H54 (cell line): ENCODE results near the gene YPEL2.
"Not testable (repeated sequence)": the region's sequence is repeated elsewhere in the genome, so short reads cannot be mapped to it uniquely, and the experiment has no call there.

Experiments
- DNase-seq: peaks from one replicate; pipeline ENCODE4 v3.0.0; 2011; ENCODE audit warnings: low spot score, mixed read lengths; ENCODE audit not compliant: insufficient read length
- FAIRE-seq: peaks from 3 replicates; lab custom pipeline; 2011; peaks lifted over from hg19 to GRCh38; lab: Jason Lieb, UNC
- POLR2A ChIP-seq: IDR thresholded peaks from 2 replicates; pipeline ENCODE4 v1.6.1; 2011; ENCODE audit warnings: low read depth, mild to moderate bottlenecking, low read length

Gene YPEL2, protein sequence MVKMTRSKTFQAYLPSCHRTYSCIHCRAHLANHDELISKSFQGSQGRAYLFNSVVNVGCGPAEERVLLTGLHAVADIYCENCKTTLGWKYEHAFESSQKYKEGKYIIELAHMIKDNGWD

DNA sequence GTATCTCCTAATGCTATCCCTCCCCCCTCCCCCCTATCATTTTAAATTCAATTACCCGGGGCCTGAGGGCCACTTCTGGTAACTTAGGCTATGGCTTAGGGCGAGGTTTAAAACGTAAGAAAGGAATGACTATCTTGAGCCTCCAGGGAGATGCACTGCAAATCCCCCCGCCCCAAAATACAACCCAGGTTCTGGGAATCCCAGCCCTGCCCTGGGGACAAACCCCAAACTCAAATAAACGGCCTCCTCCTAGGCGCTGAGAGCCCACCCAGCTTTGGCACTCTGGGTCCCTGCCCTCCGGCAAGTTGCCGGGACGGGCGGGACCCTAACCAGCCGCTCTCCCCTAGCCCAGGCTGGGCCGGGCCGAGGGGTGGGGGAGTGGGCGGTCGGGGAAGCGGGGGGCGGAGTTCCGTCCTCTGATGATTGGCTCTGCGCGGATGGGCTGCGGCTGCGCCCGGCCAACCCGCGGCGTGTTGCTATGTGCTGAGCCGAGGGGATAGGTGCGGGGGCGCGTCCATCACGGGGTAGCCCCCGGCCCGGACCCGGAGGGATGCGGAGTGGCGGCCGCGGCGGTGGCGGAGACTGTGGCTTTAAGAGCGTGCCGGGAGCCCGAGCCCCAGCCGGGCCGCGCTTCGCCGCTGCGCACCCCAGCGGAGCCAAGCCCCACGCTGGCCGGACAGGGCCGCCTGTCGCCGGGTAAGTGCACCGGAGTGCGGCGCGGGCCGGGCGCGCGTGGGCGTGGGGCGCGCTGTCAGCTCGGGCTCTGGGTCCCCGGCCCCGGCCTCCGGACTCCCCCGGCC is at the start of gene YPEL2:
YPEL2 (plus strand) TSS at position 527 of the 800 bp plus-strand sequence. CDS start 21,755 bp downstream, outside the sequence.
- DNase-seq: peak; percentile 97
- FAIRE-seq: no peak
- no peak for TF ChIP-seq POLR2A

DNA sequence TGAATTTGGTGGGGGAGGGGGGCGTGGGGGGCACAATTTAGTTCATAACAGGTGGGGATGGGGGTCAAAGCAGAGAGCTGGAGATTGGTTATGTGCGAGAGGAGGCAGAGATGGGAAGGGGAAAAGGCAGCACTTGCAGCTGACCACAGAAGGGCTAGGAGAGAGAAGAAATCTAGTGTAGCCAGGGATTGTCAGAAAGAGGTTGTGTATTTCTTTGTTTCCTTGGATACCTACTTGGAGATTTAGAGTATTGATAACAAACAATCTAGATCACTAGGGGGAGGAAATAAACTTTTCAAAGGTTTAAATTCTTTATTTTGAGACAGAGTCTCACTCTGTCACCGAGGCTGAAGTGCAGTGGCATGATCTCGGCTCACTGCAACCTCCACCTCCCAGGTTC is 47.1 kb upstream of the YPEL2 start:
- no peak for TF ChIP-seq POLR2A
- FAIRE-seq: no peak
- DNase-seq: no peak

DNA sequence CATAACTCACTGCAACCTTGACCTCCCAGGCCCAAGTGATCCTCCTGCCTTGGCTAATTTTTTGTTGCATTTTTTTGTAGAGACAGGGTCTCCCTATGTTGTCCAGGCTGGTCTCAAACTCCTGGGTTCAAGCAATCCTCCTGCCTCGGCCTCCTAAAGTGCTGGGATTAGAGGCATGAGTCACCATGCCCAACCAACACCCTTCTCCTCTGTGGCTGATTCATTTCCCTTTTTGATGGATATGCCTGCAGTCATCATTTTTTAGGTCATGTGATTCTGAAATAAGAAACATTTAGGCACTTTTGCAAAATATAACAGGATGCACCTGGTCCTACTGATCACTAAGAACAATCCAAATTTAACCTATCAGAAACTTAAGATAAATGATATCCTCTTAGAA is 44.0 kb upstream of the YPEL2 start:
- peak; percentile 11 for FAIRE-seq
- no peak for TF ChIP-seq POLR2A
- peak; percentile 35 for DNase-seq

DNA sequence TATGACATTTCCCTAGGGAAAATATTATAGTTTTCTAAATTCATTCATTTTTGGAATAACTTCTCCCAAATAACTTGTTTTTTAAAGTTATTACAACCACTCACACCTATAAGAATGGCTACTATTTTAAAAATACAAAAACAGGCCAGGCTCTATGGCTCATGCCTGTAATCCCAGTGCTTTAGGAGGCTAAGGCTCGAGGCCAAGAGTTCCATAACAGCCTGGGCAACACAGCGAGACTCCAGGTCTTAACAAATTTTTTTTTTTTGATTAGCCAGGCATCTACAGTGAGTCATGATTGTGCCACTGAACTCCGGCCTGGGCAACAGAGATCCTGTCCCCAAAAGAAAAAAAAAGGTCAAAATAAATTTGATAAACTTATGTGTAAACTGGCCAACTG is 43.6 kb upstream of the YPEL2 start:
- DNase-seq (no peak), FAIRE-seq (no peak)

DNA sequence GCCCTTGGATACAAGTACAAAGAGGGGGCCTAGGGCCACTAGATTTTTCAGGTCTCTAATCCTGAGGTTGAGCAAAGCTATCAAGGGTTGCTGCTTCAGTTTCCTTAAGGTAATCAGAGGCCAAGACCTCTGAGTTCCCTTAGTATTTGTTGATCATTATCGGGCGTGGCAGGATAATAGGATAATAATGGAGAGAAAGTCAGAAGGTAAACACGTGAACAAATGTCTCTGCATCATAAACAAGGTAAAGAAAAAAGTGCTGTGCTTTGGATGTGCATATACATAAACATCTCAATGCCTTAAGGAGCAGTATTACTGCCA is 41.5 kb upstream of the YPEL2 start:
- DNase-seq: no peak
- no peak for FAIRE-seq
- TF ChIP-seq POLR2A: no peak

More for the DNA sequence above, 43.6 kb upstream of the YPEL2 start:
- TF ChIP-seq POLR2A: no peak

DNA sequence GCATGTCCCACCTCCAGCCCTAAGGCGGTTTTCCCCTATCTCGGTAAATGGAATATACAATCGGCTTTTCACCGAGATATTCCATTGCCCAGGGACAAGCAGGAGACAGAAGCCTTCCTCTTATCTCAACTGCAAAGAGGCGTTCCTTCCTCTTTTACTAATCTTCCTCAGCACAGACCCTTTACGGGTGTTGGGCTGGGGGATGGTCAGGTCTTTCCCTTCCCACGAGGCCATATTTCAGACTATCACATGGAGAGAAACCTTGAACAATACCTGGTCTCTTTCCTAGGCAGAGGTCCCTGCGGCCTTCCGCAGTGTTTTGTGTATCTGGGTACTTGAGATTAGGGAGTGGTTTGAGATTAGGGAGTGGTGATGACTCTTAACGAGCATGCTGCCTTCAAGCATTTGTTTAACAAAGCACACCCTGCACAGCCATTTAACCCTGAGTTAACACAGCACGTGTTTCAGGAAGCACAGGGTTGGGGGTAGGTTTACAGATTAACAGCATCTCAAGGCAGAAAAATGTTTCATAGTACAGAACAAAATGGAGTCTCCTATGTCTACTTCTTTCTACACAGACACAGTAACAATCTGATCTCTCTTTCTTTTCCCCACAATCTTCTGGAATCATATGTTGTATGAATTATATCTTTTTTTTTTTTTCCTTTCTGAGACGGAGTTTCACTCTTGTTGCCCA is 41.0 kb upstream of the YPEL2 start:
- FAIRE-seq, DNase-seq: not testable (repeated sequence)

DNA sequence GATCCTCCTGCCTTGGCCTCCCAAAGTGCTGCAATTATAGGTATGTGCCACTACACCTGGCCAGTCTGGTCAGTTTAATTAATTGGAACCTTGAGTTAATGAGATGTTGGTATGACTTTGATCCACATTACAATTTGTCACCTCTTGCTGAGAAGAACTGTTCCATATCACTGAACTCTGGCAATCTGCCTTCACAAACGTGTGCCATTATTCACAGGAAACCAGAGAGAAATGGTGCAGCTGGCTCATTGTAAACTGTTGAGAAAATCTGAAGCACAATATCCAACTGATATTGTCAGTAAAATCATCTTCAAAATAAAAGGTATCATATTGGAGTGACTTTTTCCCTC is 39.3 kb upstream of the YPEL2 start:
- no peak for TF ChIP-seq POLR2A
- FAIRE-seq: no peak
- no peak for DNase-seq

DNA sequence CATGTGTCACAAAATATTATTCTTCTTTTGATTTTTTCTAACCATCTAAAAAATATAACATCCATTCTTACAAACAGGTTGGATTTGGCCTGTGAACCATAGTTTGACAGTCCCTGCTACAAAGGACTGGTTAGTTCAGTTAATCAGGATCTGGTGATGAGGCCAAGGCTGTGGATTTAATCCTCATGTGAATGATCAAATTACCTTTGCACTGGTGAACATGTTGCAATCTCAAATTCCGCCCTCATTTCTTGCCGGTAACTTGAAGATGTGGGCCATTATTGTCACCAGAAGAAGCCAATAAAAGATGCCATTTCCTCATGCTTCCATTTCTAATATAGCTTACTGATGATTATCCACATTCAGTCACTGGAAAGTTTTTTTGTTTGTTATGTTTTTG is 35.3 kb upstream of the YPEL2 start:
- no peak for TF ChIP-seq POLR2A
- no peak for DNase-seq
- FAIRE-seq: no peak

DNA sequence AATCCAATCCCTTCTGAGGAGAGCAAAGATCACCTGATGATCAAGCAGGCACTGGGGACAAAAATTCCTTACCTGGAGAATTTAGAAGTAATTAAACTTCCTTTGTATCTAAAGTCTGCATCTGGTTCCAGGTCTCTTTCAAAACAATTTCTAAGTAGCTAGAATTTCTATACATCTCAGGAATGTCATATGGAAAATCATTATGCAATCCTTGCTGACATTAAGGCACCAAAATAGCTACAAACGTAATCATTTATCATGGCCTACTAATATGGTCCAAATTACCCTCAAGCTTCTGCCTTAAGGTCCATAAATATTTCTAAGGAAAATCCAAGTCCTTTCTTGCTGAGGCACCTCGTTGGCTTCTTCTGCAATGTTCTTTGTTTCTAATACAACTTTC is 32.9 kb upstream of the YPEL2 start:
- DNase-seq (no peak), FAIRE-seq (no peak)
- TF ChIP-seq POLR2A: no peak

DNA sequence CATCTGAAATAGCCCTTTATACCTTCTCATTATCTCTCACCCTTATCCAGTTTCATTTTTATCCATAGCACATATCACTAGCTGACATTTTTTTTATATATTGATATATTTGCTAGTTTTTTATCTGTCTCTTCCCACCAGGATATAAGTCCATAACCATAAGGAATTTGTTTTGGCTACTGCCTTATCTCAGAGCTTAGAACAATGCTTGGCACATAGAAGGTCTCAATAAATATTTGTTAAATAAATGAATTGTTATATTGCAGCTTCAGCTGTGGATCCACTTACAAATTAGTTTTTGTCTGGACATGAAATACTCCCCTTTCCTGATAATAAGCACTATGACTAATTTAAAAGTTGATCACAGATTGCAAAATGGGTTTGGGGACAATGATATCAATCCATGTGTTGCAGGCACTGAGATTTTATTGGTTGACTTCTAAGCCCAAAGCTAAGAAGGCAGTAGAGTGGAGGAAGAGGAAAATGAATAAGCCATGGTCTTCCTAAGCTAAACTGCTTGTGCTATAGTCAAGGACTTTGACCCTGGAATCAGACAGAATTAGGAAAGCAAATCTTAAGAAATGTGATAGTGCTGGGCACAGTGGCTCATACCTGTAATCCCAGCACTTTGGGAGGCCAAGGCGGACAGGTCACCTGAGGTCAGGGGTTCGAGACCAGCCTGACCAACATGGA is 31.9 kb upstream of the YPEL2 start:
- DNase-seq (no peak), FAIRE-seq (no peak)
- no peak for TF ChIP-seq POLR2A

DNA sequence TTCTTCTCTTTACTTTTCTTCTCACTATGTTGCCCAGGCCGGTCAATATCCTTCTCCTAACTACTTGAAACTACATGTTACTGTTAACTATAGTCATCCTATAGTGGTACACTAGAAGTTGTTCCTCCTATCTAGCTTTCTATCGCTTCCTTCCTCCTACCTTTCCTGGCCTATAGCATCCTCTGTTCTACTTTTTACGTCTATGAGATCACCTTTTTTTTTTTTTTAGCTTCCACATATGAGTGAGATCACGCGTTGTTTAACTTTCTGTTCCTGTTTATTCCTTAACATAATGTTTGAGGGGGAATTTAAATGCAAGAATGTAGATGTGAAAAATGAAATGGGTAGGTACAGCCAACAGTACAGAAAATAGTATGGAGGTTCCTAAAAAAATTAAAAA is 30.5 kb upstream of the YPEL2 start:
- FAIRE-seq (no peak), DNase-seq (no peak)
- TF ChIP-seq POLR2A: no peak

DNA sequence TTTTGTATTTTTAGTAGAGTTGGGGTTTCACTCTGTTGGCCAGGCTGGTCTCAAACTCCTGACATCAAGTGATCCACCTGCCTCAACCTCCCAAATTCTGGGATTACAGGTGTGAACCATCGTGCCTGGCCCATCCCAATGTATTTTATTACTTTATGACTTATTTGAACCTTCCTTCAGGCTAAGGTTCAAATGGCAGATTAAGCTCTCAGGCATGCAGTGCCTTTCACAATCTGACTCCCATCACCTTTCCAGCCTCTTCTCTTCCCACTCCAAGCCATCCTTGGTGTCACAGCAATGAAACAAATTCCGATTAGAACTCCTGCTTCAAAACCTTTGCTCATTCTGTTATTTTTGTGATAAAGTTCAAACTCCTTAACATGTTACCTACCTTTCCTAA is 26.6 kb upstream of the YPEL2 start:
- FAIRE-seq (no peak), DNase-seq (no peak)
- no peak for TF ChIP-seq POLR2A

DNA sequence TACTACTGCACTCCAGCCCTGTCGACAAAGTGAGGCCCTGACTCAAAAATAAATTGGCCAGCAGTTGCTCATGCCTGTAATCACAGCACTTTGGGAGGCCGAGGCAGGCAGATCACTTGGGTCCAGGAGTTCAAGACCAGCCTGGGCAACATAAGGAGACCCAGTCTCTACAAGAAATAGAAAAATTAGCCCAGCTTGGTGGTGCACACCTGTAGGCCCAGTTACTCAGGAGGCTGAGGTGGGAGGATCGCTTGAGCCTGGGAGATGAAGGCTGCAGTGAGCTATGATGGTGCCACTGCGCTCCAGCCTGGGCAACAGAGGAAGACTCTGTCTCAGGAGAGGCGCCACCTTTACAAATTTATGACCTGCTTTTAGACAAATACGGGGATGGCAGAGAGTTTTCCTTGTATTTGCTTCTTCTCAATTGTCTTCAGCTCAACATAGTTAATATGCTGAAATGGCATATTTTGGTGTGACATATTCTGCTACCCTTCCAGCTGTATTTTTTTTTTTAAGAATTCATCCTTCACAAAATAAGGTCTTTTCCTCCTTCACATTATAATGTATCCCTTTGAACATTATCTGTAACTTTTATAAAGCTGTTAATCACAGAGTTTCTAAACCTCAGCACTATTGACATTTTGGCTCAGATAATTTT is 21.1 kb upstream of the YPEL2 start:
- no peak for TF ChIP-seq POLR2A
- DNase-seq (no peak), FAIRE-seq (no peak)

DNA sequence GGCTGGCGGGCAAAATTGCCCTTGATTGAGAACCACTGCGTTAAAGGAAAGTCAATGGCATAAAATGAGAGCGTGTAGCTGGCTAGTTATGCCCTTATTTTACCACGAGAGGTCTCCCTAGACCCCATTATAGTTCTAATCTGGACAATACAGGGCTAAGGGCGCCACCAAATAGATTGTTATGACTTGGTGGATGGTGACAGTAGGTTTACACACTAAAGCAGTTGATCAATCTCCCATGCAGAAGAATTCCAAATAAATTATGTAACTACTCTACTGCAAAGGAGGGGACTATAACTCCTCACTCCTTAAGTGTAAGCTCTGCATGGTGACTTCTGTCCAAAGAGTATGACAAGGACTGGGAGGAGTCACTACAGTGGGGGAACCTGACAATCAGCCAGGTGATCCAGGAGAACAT is 20.4 kb upstream of the YPEL2 start:
- FAIRE-seq: no peak
- DNase-seq: peak; percentile 58
- no peak for TF ChIP-seq POLR2A

DNA sequence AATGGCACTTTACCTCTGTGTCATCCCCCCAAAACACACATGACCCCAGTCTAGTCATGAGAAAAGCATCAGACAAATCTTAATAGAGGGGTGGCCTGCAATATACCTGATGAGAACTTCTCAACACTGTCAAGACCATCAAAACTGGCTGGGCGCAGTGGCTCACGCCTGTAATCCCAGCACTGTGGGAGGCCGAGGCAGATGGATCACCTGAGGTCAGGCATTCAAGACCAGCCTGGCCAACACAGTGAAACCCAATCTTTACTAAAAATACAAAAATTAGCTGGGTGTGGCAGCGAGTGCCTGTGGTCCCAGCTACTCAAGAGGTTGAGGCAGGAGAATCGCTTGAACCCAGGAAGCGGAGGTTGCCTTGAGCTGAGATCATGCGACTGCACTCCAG is 19.9 kb upstream of the YPEL2 start:
- not testable (repeated sequence) for FAIRE-seq, DNase-seq
